HepG2 (cell line): ENCODE results near the gene STEAP3. TPM values are rescaled to one million over a fixed set of nuclear protein-coding genes. Genes with fewer than 3 reads are reported as not detected.
A peak's percentile ranks its signal among the peaks of the same experiment; 100 is the strongest.

Source experiments
- HNF1B ChIP-seq: sonication (generic); formaldehyde crosslinking; IDR thresholded peaks from 2 replicates; pipeline ENCODE4 v1.5.1; 2020; ENCODE audit warnings: mild to moderate bottlenecking, moderate library complexity, missing genetic modification reagents
- KLF16 ChIP-seq, 2 experiments: sonication (generic) in 1 of 2; formaldehyde crosslinking in 1 of 2; IDR thresholded peaks; 2 replicates each; pipeline versions ENCODE4 v1.6.1 to v1.8.0; 2016 to 2023; ENCODE audit warnings: missing genetic modification reagents in 2 of 2, missing compliant biosample characterization in 1 of 2
- MBD4 ChIP-seq: IDR thresholded peaks from 2 replicates; pipeline ENCODE4 v1.6.1; 2012; ENCODE audit warnings: low read length, inconsistent platforms, borderline replicate concordance
- MYNN ChIP-seq: sonication (generic); formaldehyde crosslinking; IDR thresholded peaks from 2 replicates; pipeline ENCODE4 v1.4.0; 2020; ENCODE audit warnings: mild to moderate bottlenecking, low read depth, missing genetic modification reagents
- NBN ChIP-seq: fragments of 450-650 bp; conservative IDR thresholded peaks from 2 replicates; pipeline ENCODE4 v1.6.1; 2017
- PREB ChIP-seq: sonication (generic); formaldehyde crosslinking; IDR thresholded peaks from 2 replicates; pipeline ENCODE4 v1.4.0; 2020; ENCODE audit warnings: missing genetic modification reagents
- SP1 ChIP-seq, 2 experiments: fragments of 450-650 bp in 1 of 2; sonication (generic) in 1 of 2; formaldehyde crosslinking in 1 of 2; IDR thresholded peaks; 2 replicates each; pipeline versions ENCODE4 v1.4.0 to v1.6.1; 2016 to 2020; ENCODE audit warnings: missing genetic modification reagents in 1 of 2
- ZBTB33 ChIP-seq: sonication (generic); formaldehyde crosslinking; IDR thresholded peaks from 2 replicates; pipeline ENCODE4 v1.4.0; 2020; ENCODE audit warnings: missing genetic modification reagents
- ZBTB42 ChIP-seq: sonication (generic); formaldehyde crosslinking; IDR thresholded peaks from 2 replicates; pipeline ENCODE4 v1.5.0; 2020; ENCODE audit warnings: mild to moderate bottlenecking, missing genetic modification reagents
- ZFX ChIP-seq: sonication (generic); formaldehyde crosslinking; IDR thresholded peaks from 2 replicates; pipeline ENCODE4 v1.4.0; 2020; ENCODE audit warnings: mild to moderate bottlenecking, low read depth, missing genetic modification reagents, moderate library complexity
- ZFYVE20 ChIP-seq: sonication (generic); formaldehyde crosslinking; IDR thresholded peaks from 2 replicates; pipeline ENCODE4 v1.8.0; 2023; ENCODE audit warnings: low read depth, mild to moderate bottlenecking, moderate library complexity, missing genetic modification reagents, borderline replicate concordance
- ZMYM2 ChIP-seq: sonication (generic); formaldehyde crosslinking; IDR thresholded peaks from 2 replicates; pipeline ENCODE4 v1.8.0; 2022; ENCODE audit warnings: mild to moderate bottlenecking, missing genetic modification reagents
- ZNF333 ChIP-seq: sonication (generic); formaldehyde crosslinking; IDR thresholded peaks from 2 replicates; pipeline ENCODE4 v1.4.0; 2020; ENCODE audit warnings: mild to moderate bottlenecking, missing genetic modification reagents, borderline replicate concordance
- ZNF407 ChIP-seq: sonication (generic); formaldehyde crosslinking; IDR thresholded peaks from one replicate; pipeline ENCODE4 v1.5.1; 2020; ENCODE audit warnings: mild to moderate bottlenecking, missing genetic modification reagents; ENCODE audit errors: not compliant biosample characterization
- ZNF75D ChIP-seq: sonication (generic); formaldehyde crosslinking; IDR thresholded peaks from 2 replicates; pipeline ENCODE4 v1.8.1; 2023; ENCODE audit warnings: missing genetic modification reagents, mild to moderate bottlenecking, borderline replicate concordance
- ZNF772 ChIP-seq: sonication (generic); formaldehyde crosslinking; IDR thresholded peaks from 2 replicates; pipeline ENCODE4 v1.5.0; 2020; ENCODE audit warnings: mild to moderate bottlenecking, missing genetic modification reagents
- polyA plus RNA-seq, 8 experiments: library from polyadenylated mRNA; depleted of rRNA in 3 of 8; stranded (reverse) in 7 of 8; unstranded in 1 of 8; fragments of >200 nt; fragmentation: Illumina TruSeq in 4 of 8; extraction: Trizol in 4 of 8; gene quantifications; 2 replicates each; pipeline versions ENCODE4 v1.2.1 to v1.2.3, GENCODE V29; 2011 to 2016; ENCODE audit warnings: low read depth in 4 of 8, missing spikeins in 1 of 8, mixed read lengths in 1 of 8; ENCODE audit not compliant: insufficient read depth in 1 of 8
- total RNA-seq, 5 experiments: library from RNA; depleted of rRNA; stranded (reverse); fragments of >200 nt; fragmentation: Illumina TruSeq; extraction: Trizol; gene quantifications; 2 replicates each; pipeline ENCODE4 v1.2.3, GENCODE V29; 2016; ENCODE audit warnings: low read depth in 1 of 5

The STEAP3 gene
- total and polyA plus RNA-seq, 2 of the 13 experiments (the other 11 are each of a cell fraction or from before 2014, with no cell fraction given), result 7.3 to 21.1 TPM

GRCh38 chr2:119222863-119223520 is 642 bp upstream of the STEAP3 start (continued):
- no peak for TF ChIP-seq ZBTB33 (CRISPR knock-in tag)
- TF ChIP-seq ZFX (CRISPR knock-in tag), result no peak
- 0 out of 2 replicates have a peak, but pooled peaks have one; percentile 29 for TF ChIP-seq HNF1B (CRISPR knock-in tag)
- no peak for TF ChIP-seq MYNN (CRISPR knock-in tag)
- no peak for TF ChIP-seq ZNF772 (CRISPR knock-in tag)
- 0 out of 2 replicates have a peak, but pooled peaks have one; percentile 22 for TF ChIP-seq ZMYM2 (CRISPR knock-in tag)
- TF ChIP-seq ZNF75D, result 0 out of 2 replicates have a peak, but pooled peaks have one; percentile 37
- 0 out of 2 replicates have a peak, but pooled peaks have one; percentile 4 for TF ChIP-seq ZBTB42 (CRISPR knock-in tag)
- TF ChIP-seq ZFYVE20 (CRISPR knock-in tag), result no peak
- no peak for TF ChIP-seq KLF16 (CRISPR knock-in tag; IDR thresholded peaks at IDR 0.05)
- no peak for TF ChIP-seq PREB (CRISPR knock-in tag)
- no peak; the same call in 1 of the 2 replicates for TF ChIP-seq ZNF333 (CRISPR knock-in tag)
- no peak for TF ChIP-seq SP1 (IDR thresholded peaks at IDR 0.05)
- no peak for TF ChIP-seq SP1 (CRISPR knock-in tag; IDR thresholded peaks at IDR 0.05)
- no peak for TF ChIP-seq NBN
- TF ChIP-seq MBD4, result no peak
- peak; percentile 13 for TF ChIP-seq ZNF407 (CRISPR knock-in tag)
